ENCODE data around the gene MT1HL1. TPM values are rescaled to one million over a fixed set of nuclear protein-coding genes. Genes with fewer than 3 reads are reported as not detected.

Gene MT1HL1
- total RNA-seq, 1 experiment from 2014 or later: not detected

- H3K4me3 Mint-ChIP-seq: peak overlapping the region; percentile 76
- POLR2A ChIA-PET: interaction anchor here (0.6 to 1.4 kb wide), 3 partner anchors 10 to 112 kb away, joined by 3 to 4 read pairs (median 3); no protein-coding TSS in a partner anchor
- no peaks in the 10 kb centered on the region for H3K9me3 Mint-ChIP-seq
- DNase-seq (ENCODE audit: low spot score) (peak; percentile 53), ATAC-seq (peak; percentile 5)
- peaks cover 36% of the 10 kb centered on the region for H3K27me3 Mint-ChIP-seq (ENCODE audit: low read depth)
- TF ChIP-seq ZNF396 (CRISPR knock-in tag; IDR thresholded peaks at IDR 0.05; ENCODE audit: borderline replicate concordance) (no peak), JUN (CRISPR knock-in tag; IDR thresholded peaks at IDR 0.05) (no peak), E2F4 (CRISPR knock-in tag; IDR thresholded peaks at IDR 0.05; ENCODE audit: borderline replicate concordance, low read depth) (no peak), HMGXB4 (CRISPR knock-in tag; IDR thresholded peaks at IDR 0.05) (peak; percentile 18; the same call in 1 of the 2 replicates), NFATC4 (CRISPR knock-in tag; IDR thresholded peaks at IDR 0.05) (no peak), PRDM15 (CRISPR knock-in tag; IDR thresholded peaks at IDR 0.05) (no peak), E2F1 (CRISPR knock-in tag; IDR thresholded peaks at IDR 0.05) (no peak), NR1H2 (CRISPR knock-in tag; IDR thresholded peaks at IDR 0.05) (no peak), ZNF121 (CRISPR knock-in tag; IDR thresholded peaks at IDR 0.05) (no peak), USF2 (CRISPR knock-in tag; IDR thresholded peaks at IDR 0.05) (no peak), FOXP1 (CRISPR knock-in tag; IDR thresholded peaks at IDR 0.05; ENCODE audit: borderline replicate concordance) (0 out of 2 replicates have a peak, but pooled peaks have one; percentile 23), IRF2 (CRISPR knock-in tag; IDR thresholded peaks at IDR 0.05; ENCODE audit: borderline replicate concordance, low read depth) (no peak), ERG (CRISPR knock-in tag; IDR thresholded peaks at IDR 0.05) (no peak)
- CTCF ChIA-PET: interaction anchor here (1.4 to 1.9 kb wide), 6 partner anchors 11 to 344 kb away, joined by 6 to 16 read pairs (median 9); no protein-coding TSS in a partner anchor
- no peak overlapping the region for H3K27ac Mint-ChIP-seq
- peaks cover 19% of the 10 kb centered on the region for H3K4me1 Mint-ChIP-seq
- no peaks in the 10 kb centered on the region for H3K36me3 Mint-ChIP-seq
Measured at GRCh38 chr1:237042892-237043576, 38.8 kb upstream of the MT1HL1 start.

- no peaks in the 10 kb centered on the region for H3K9me3 Mint-ChIP-seq
- H3K36me3 Mint-ChIP-seq: no peaks in the 10 kb centered on the region
- H3K27me3 Mint-ChIP-seq (ENCODE audit: low read depth): peaks cover 36% of the 10 kb centered on the region
- DNase-seq (ENCODE audit: low spot score) (peak; percentile 35), ATAC-seq (peak; percentile 5)
- H3K4me1 Mint-ChIP-seq: peaks cover 19% of the 10 kb centered on the region
- no peak overlapping the region for H3K27ac Mint-ChIP-seq
- ChIA-PET POLR2A (interaction anchor here (0.6 to 1.4 kb wide), 3 partner anchors 10 to 112 kb away, joined by 3 to 4 read pairs (median 3); no protein-coding TSS in a partner anchor), CTCF (interaction anchor here (0.6 to 1.9 kb wide), 20 partner anchors 10 to 520 kb away, joined by 3 to 16 read pairs (median 4); no protein-coding TSS in a partner anchor)
- 0 out of 2 replicates have a peak, but pooled peaks have one; percentile 45 for TF ChIP-seq MYBL2 (CRISPR knock-in tag; IDR thresholded peaks at IDR 0.05)
- no peak for TF ChIP-seq CBFB (CRISPR knock-in tag; IDR thresholded peaks at IDR 0.05; ENCODE audit: low read depth)
- TF ChIP-seq HMGXB4 (CRISPR knock-in tag; IDR thresholded peaks at IDR 0.05): peak; percentile 36; the same call in 1 of the 2 replicates
- H3K4me3 Mint-ChIP-seq: peak overlapping the region; percentile 76
Measured at GRCh38 chr1:237042526-237042891, 38.3 kb upstream of the MT1HL1 start.
